HEK293T (cell line): ENCODE results near the gene MMP24.

Source experiments
- BHLHE40 ChIP-seq: fragments of 450-650 bp; IDR thresholded peaks from 2 replicates; pipeline ENCODE4 v1.6.1; 2016; ENCODE audit warnings: mild to moderate bottlenecking, moderate library complexity, borderline replicate concordance
- ELF4 ChIP-seq: fragments of 450-650 bp; IDR thresholded peaks from 2 replicates; pipeline ENCODE4 v1.6.1; 2017; ENCODE audit warnings: antibody characterized with exemption
- FOXA1 ChIP-seq: fragments of 450-650 bp; IDR thresholded peaks from 2 replicates; pipeline ENCODE4 v1.6.1; 2016; ENCODE audit warnings: mild to moderate bottlenecking
- FOXK2 ChIP-seq: fragments of 450-650 bp; IDR thresholded peaks from 2 replicates; pipeline ENCODE4 v1.6.1; 2016; ENCODE audit warnings: mild to moderate bottlenecking
- FOXM1 ChIP-seq: fragments of 450-650 bp; IDR thresholded peaks from 2 replicates; pipeline ENCODE4 v1.6.1; 2017; ENCODE audit warnings: mild to moderate bottlenecking, borderline replicate concordance
- HDGF ChIP-seq: fragments of 450-650 bp; IDR thresholded peaks from 2 replicates; pipeline ENCODE4 v1.6.1; 2017; ENCODE audit warnings: antibody characterized with exemption, borderline replicate concordance
- L3MBTL2 ChIP-seq: fragments of 450-650 bp; conservative IDR thresholded peaks from 2 replicates; pipeline ENCODE4 v1.6.1; 2016; ENCODE audit warnings: mild to moderate bottlenecking
- LEF1 ChIP-seq: fragments of 450-650 bp; IDR thresholded peaks from 2 replicates; pipeline ENCODE4 v1.6.1; 2017; ENCODE audit warnings: mild to moderate bottlenecking, borderline replicate concordance
- NFRKB ChIP-seq: fragments of 450-650 bp; IDR thresholded peaks from 2 replicates; pipeline ENCODE4 v1.6.1; 2016; ENCODE audit warnings: mild to moderate bottlenecking, moderate library complexity
- SP1 ChIP-seq: fragments of 450-650 bp; IDR thresholded peaks from 2 replicates; pipeline ENCODE4 v1.6.1; 2017
- SUZ12 ChIP-seq: fragments of 450-650 bp; IDR thresholded peaks from 2 replicates; pipeline ENCODE4 v1.6.1; 2016; ENCODE audit warnings: mild to moderate bottlenecking
- TARDBP ChIP-seq: fragments of 450-650 bp; IDR thresholded peaks from 2 replicates; pipeline ENCODE4 v1.6.1; 2016
- ZNF384 ChIP-seq: fragments of 450-650 bp; IDR thresholded peaks from 2 replicates; pipeline ENCODE4 v1.6.1; 2016

- no peak for TF ChIP-seq SUZ12
- TF ChIP-seq BHLHE40: no peak
- TF ChIP-seq ELF4: no peak
- no peak for TF ChIP-seq SP1
- no peak for TF ChIP-seq FOXA1
- TF ChIP-seq L3MBTL2: no peak
- no peak for TF ChIP-seq NFRKB
- no peak for TF ChIP-seq FOXM1
- no peak for TF ChIP-seq TARDBP
- TF ChIP-seq FOXK2: no peak
- TF ChIP-seq HDGF: no peak
- no peak for TF ChIP-seq LEF1
- no peak for TF ChIP-seq ZNF384
These were observed 94.1 kb downstream of the MMP24 start for GRCh38 chr20:35320396-35321126.
